Right atrium auricular region (tissue), 2 donors: ENCODE measurements around the gene KIAA0753. TPM values are rescaled to one million over a fixed set of nuclear protein-coding genes. Genes with fewer than 3 reads are reported as not detected.

Experiments used
- DNase-seq: peaks from one replicate; pipeline ENCODE4 v3.0.0-alpha.2; 2019; ENCODE audit warnings: low spot score
- H3K27ac ChIP-seq, 2 donors: fragments of 200-600 bp; sonication (generic); 1 replicate in 1 of 2; 2 replicates in 1 of 2; pipeline ENCODE4 v1.5.1; 2016 to 2019
- H3K27me3 ChIP-seq, 2 donors: fragments of 200-600 bp; sonication (generic); one replicate each; pipeline versions ENCODE4 v1.5.1 to v1.6.0; 2017 to 2019
- H3K36me3 ChIP-seq: fragments of 200-600 bp; sonication (generic); one replicate; pipeline ENCODE4 v1.5.1; 2016
- H3K4me1 ChIP-seq, 2 donors: fragments of 200-600 bp; sonication (generic); one replicate each; pipeline versions ENCODE4 v1.5.1 to v1.6.0; 2017 to 2019
- H3K4me3 ChIP-seq, 2 donors: fragments of 200-600 bp; sonication (generic); 1 replicate in 1 of 2; 2 replicates in 1 of 2; pipeline ENCODE4 v1.5.1; 2017 to 2019; ENCODE audit warnings: mild to moderate bottlenecking in 1 of 2, moderate library complexity in 1 of 2
- H3K9me3 ChIP-seq, 2 donors: fragments of 200-600 bp; sonication (generic); one replicate each; pipeline ENCODE4 v1.5.1; 2019
- CTCF ChIP-seq, 2 donors: fragments of 200-600 bp; sonication (generic); IDR thresholded peaks; one replicate each; pipeline ENCODE4 v1.5.1; 2019; ENCODE audit warnings: antibody characterized with exemption in 2 of 2
- total RNA-seq, 2 donors: library from RNA; depleted of rRNA; stranded (reverse); fragments of >200 nt; gene quantifications; one replicate each; pipeline ENCODE4 v1.1.0, GENCODE V29; 2016

The KIAA0753 gene
- total RNA-seq, 2 donors from 2014 or later: 5.3 to 8.4 TPM

GRCh38 chr17:6683730-6684459, 43.4 kb upstream of the KIAA0753 start:
- DNase-seq: no peak
- no peak overlapping the region for H3K4me3 ChIP-seq
- H3K9me3 ChIP-seq: no peaks in the 10 kb centered on the region
- H3K27ac ChIP-seq: no peak overlapping the region
- no peak for TF ChIP-seq CTCF (IDR thresholded peaks at IDR 0.05)
- H3K4me1 ChIP-seq: no peaks in the 10 kb centered on the region
- H3K36me3 ChIP-seq: no peaks in the 10 kb centered on the region
- H3K27me3 ChIP-seq: no peaks in the 10 kb centered on the region

GRCh38 chr17:6683081-6683684, 42.7 kb upstream of the KIAA0753 start:
- H3K4me3 ChIP-seq: no peak overlapping the region
- no peak for TF ChIP-seq CTCF (IDR thresholded peaks at IDR 0.05)
- no peak overlapping the region for H3K27ac ChIP-seq
- H3K36me3 ChIP-seq: no peaks in the 10 kb centered on the region
- H3K27me3 ChIP-seq: no peaks in the 10 kb centered on the region
- no peaks in the 10 kb centered on the region for H3K9me3 ChIP-seq
- no peak for DNase-seq
- H3K4me1 ChIP-seq: no peaks in the 10 kb centered on the region

GRCh38 chr17:6682339-6682738, 41.8 kb upstream of the KIAA0753 start:
- H3K27me3 ChIP-seq: no peaks in the 10 kb centered on the region
- no peak overlapping the region for H3K27ac ChIP-seq
- H3K4me3 ChIP-seq: no peak overlapping the region
- no peak for TF ChIP-seq CTCF (IDR thresholded peaks at IDR 0.05)
- no peaks in the 10 kb centered on the region for H3K36me3 ChIP-seq
- no peaks in the 10 kb centered on the region for H3K9me3 ChIP-seq
- no peak for DNase-seq
- H3K4me1 ChIP-seq: no peaks in the 10 kb centered on the region

- no peak for DNase-seq
- Histone ChIP-seq H3K27ac (no peak overlapping the region), H3K27me3 (no peaks in the 10 kb centered on the region), H3K9me3 (no peaks in the 10 kb centered on the region), H3K4me1 (no peaks in the 10 kb centered on the region), H3K36me3 (no peaks in the 10 kb centered on the region), H3K4me3 (no peak overlapping the region)
- TF ChIP-seq CTCF (IDR thresholded peaks at IDR 0.05): no peak
These were observed 41.2 kb upstream of the KIAA0753 start for GRCh38 chr17:6681671-6682070.

- no peak overlapping the region for H3K4me3 ChIP-seq
- no peaks in the 10 kb centered on the region for H3K9me3 ChIP-seq
- H3K27me3 ChIP-seq: no peaks in the 10 kb centered on the region
- no peak for DNase-seq
- no peak for TF ChIP-seq CTCF (IDR thresholded peaks at IDR 0.05)
- no peaks in the 10 kb centered on the region for H3K4me1 ChIP-seq
- H3K36me3 ChIP-seq: no peaks in the 10 kb centered on the region
- no peak overlapping the region for H3K27ac ChIP-seq
These were observed 40.7 kb upstream of the KIAA0753 start for GRCh38 chr17:6681176-6681575.
